Testis (tissue), 2 donors: ENCODE results near the gene RASA4B.

Source experiments
- CTCF ChIP-seq, 3 experiments: fragments of 450-650 bp in 2 of 3; fragments of 200-600 bp in 1 of 3; sonication (generic) in 1 of 3; IDR thresholded peaks; one replicate each; pipeline ENCODE4 v1.5.1; 2016 to 2019; ENCODE audit warnings: antibody characterized with exemption in 3 of 3, mild to moderate bottlenecking in 2 of 3, moderate library complexity in 1 of 3
- POLR2A ChIP-seq: fragments of 450-650 bp; IDR thresholded peaks from one replicate; pipeline ENCODE4 v1.6.1; 2017; ENCODE audit warnings: antibody characterized with exemption, mild to moderate bottlenecking, moderate library complexity

GRCh38 chr7:102468478-102469350, 48.9 kb downstream of the RASA4B start:
- no peak for TF ChIP-seq POLR2A
- no peak for TF ChIP-seq CTCF (IDR thresholded peaks at IDR 0.05)
